ENCODE data around the gene MTHFD2L. TPM values are rescaled to one million over a fixed set of nuclear protein-coding genes. Genes with fewer than 3 reads are reported as not detected.

Gene MTHFD2L
- total and polyA plus RNA-seq, 8 donors = 4.9 to 11.4 (median 6.8) TPM

- H3K27ac ChIP-seq = no peak overlapping the region
- no peak for TF ChIP-seq CTCF (IDR thresholded peaks at IDR 0.05)
- FAIRE-seq (no peak), ATAC-seq (no peak), DNase-seq (no peak)
- no peaks in the 10 kb centered on the region for H3K4me1 ChIP-seq
- H3K9me3 ChIP-seq = no peaks in the 10 kb centered on the region
- 72 to 88% methylated on average over 5 of the region's 5 CpGs for WGBS, 2 donors
- no peaks in the 10 kb centered on the region for H3K36me3 ChIP-seq
- intact Hi-C loops (cut with DNase I) = loop anchor here in 2 of 3 donors (10.0 kb wide), 2 partner anchors 121 to 131 kb away; no protein-coding TSS in a partner anchor
- H3K27me3 ChIP-seq = no peaks in the 10 kb centered on the region
- no peak overlapping the region for H3K4me3 ChIP-seq
Measured at GRCh38 chr4:74315376-74315775, 157.5 kb downstream of the MTHFD2L start.

- Histone ChIP-seq H3K4me1 (no peaks in the 10 kb centered on the region), H3K4me3 (no peak overlapping the region), H3K27me3 (no peaks in the 10 kb centered on the region), H3K36me3 (no peaks in the 10 kb centered on the region), H3K9me3 (no peaks in the 10 kb centered on the region), H3K27ac (no peak overlapping the region)
- ATAC-seq = no peak
- WGBS, 2 donors = 53 to 68% methylated on average over 2 of the region's 2 CpGs
- no peak for FAIRE-seq
- TF ChIP-seq CTCF (IDR thresholded peaks at IDR 0.05) = no peak
- DNase-seq = no peak
- intact Hi-C loops (cut with DNase I) = loop anchor here in 2 of 3 donors (10.0 kb wide), 2 partner anchors 122 to 132 kb away; no protein-coding TSS in a partner anchor
Measured at GRCh38 chr4:74316397-74316796, 158.5 kb downstream of the MTHFD2L start.

- DNase-seq (no peak), ATAC-seq (no peak), FAIRE-seq (no peak)
- no peaks in the 10 kb centered on the region for H3K4me1 ChIP-seq
- H3K9me3 ChIP-seq = no peaks in the 10 kb centered on the region
- no peaks in the 10 kb centered on the region for H3K36me3 ChIP-seq
- no peak overlapping the region for H3K4me3 ChIP-seq
- H3K27me3 ChIP-seq = no peaks in the 10 kb centered on the region
- intact Hi-C loops (cut with DNase I) = loop anchor here in 2 of 3 donors (10.0 kb wide), 2 partner anchors 123 to 133 kb away; no protein-coding TSS in a partner anchor
- WGBS, 2 donors = 55 to 65% methylated on average over 3 of the region's 3 CpGs
- no peak for TF ChIP-seq CTCF (IDR thresholded peaks at IDR 0.05)
- H3K27ac ChIP-seq = no peak overlapping the region
Measured at GRCh38 chr4:74317616-74318246, 159.8 kb downstream of the MTHFD2L start.

- Histone ChIP-seq H3K4me1 (no peaks in the 10 kb centered on the region), H3K27me3 (no peaks in the 10 kb centered on the region), H3K9me3 (no peaks in the 10 kb centered on the region), H3K27ac (no peak overlapping the region), H3K36me3 (no peaks in the 10 kb centered on the region), H3K4me3 (no peak overlapping the region)
- FAIRE-seq (no peak), ATAC-seq (no peak), DNase-seq (no peak)
- 70 to 82% methylated on average over 2 of the region's 2 CpGs for WGBS, 2 donors
- intact Hi-C loops (cut with DNase I) = loop anchor here in 2 of 3 donors (10.0 kb wide), 2 partner anchors 123 to 133 kb away; no protein-coding TSS in a partner anchor
- no peak for TF ChIP-seq CTCF (IDR thresholded peaks at IDR 0.05)
Measured at GRCh38 chr4:74318276-74318675, 160.4 kb downstream of the MTHFD2L start.

GRCh38 chr4:74319470-74319869, 161.6 kb downstream of the MTHFD2L start:
- Histone ChIP-seq H3K9me3 (no peaks in the 10 kb centered on the region), H3K4me3 (no peak overlapping the region), H3K36me3 (no peaks in the 10 kb centered on the region), H3K27me3 (no peaks in the 10 kb centered on the region), H3K27ac (no peak overlapping the region), H3K4me1 (no peaks in the 10 kb centered on the region)
- FAIRE-seq (no peak), ATAC-seq (no peak), DNase-seq (no peak)
- intact Hi-C loops (cut with DNase I) = loop anchor here in 2 of 3 donors (10.0 kb wide), 2 partner anchors 125 to 135 kb away; no protein-coding TSS in a partner anchor
- no peak for TF ChIP-seq CTCF (IDR thresholded peaks at IDR 0.05)
- 61 to 62% methylated on average over 6 of the region's 6 CpGs for WGBS, 2 donors

Measured in pancreas (tissue), 10 donors.